GM23338 (cell line): ENCODE measurements around the gene MTERF4. TPM values are rescaled to one million over a fixed set of nuclear protein-coding genes. Genes with fewer than 3 reads are reported as not detected.

Experiments
- ATAC-seq: fragments of 200-7000 bp; cut with Tn5 transposase; 3 replicates; pipeline ENCODE4 v1.9.1; 2020
- DNase-seq: peaks from one replicate; pipeline ENCODE4 v3.0.0-alpha.2; 2015; ENCODE audit warnings: low spot score
- H2AFZ ChIP-seq: fragments of 200-600 bp; sonication (generic); 2 replicates; pipeline ENCODE4 v1.8.0; 2016; ENCODE audit warnings: antibody characterized with exemption, mild to moderate bottlenecking, moderate library complexity
- H3F3A ChIP-seq: fragments of 200-600 bp; sonication (generic); replicated peaks from 2 replicates; pipeline ENCODE4 v1.8.0; 2017; ENCODE audit warnings: antibody characterized with exemption, mixed run types, low read depth
- H3K27ac ChIP-seq: fragments of 200-600 bp; sonication (generic); 2 replicates; pipeline ENCODE4 v1.6.1; 2016; ENCODE audit warnings: low read depth
- H3K27me3 ChIP-seq: fragments of 200-600 bp; sonication (generic); 2 replicates; pipeline ENCODE4 v1.8.0; 2016; ENCODE audit warnings: mild to moderate bottlenecking, mixed run types, moderate library complexity; ENCODE audit not compliant: insufficient read depth
- H3K36me3 ChIP-seq: fragments of 200-600 bp; sonication (generic); 2 replicates; pipeline ENCODE4 v1.8.0; 2016; ENCODE audit warnings: mild to moderate bottlenecking; ENCODE audit not compliant: insufficient read depth
- H3K4me1 ChIP-seq: fragments of 200-600 bp; sonication (generic); 2 replicates; pipeline ENCODE4 v1.8.0; 2016; ENCODE audit warnings: mild to moderate bottlenecking, moderate library complexity; ENCODE audit not compliant: insufficient read depth
- H3K4me2 ChIP-seq: fragments of 200-600 bp; sonication (generic); 2 replicates; pipeline ENCODE4 v1.7.1; 2017; ENCODE audit warnings: mixed run types
- H3K4me3 ChIP-seq: fragments of 200-600 bp; sonication (generic); 2 replicates; pipeline ENCODE4 v1.6.1; 2016; ENCODE audit warnings: mixed run types
- H3K79me2 ChIP-seq: fragments of 200-600 bp; sonication (generic); replicated peaks from 2 replicates; pipeline ENCODE4 v1.8.0; 2017; ENCODE audit warnings: mild to moderate bottlenecking; ENCODE audit not compliant: insufficient read depth
- H3K9me2 ChIP-seq: fragments of 200-600 bp; sonication (generic); 2 replicates; pipeline ENCODE4 v1.8.0; 2017; ENCODE audit not compliant: insufficient read depth
- H4K20me1 ChIP-seq: fragments of 200-600 bp; sonication (generic); replicated peaks from 2 replicates; pipeline ENCODE4 v1.8.0; 2017; ENCODE audit warnings: mild to moderate bottlenecking; ENCODE audit not compliant: insufficient read depth
- H3K27ac Mint-ChIP-seq: 2 replicates; pipeline ENCODE4 v1.8.0; 2020; ENCODE audit warnings: inconsistent platforms, mild to moderate bottlenecking, moderate library complexity, mixed read lengths
- H3K27me3 Mint-ChIP-seq: 3 replicates; pipeline ENCODE4 v1.8.0; 2022; ENCODE audit warnings: low read depth, mild to moderate bottlenecking, moderate library complexity, mixed read lengths, inconsistent platforms; ENCODE audit not compliant: insufficient read depth, poor library complexity
- H3K36me3 Mint-ChIP-seq: 3 replicates; pipeline ENCODE4 v1.8.0; 2021; ENCODE audit warnings: low read depth, mild to moderate bottlenecking, inconsistent platforms, moderate library complexity, mixed read lengths
- H3K4me1 Mint-ChIP-seq: 3 replicates; pipeline ENCODE4 v1.8.0; 2020; ENCODE audit warnings: mild to moderate bottlenecking, inconsistent platforms, mixed read lengths
- H3K4me3 Mint-ChIP-seq: 3 replicates; pipeline ENCODE4 v1.8.0; 2021; ENCODE audit warnings: moderate library complexity, mild to moderate bottlenecking, inconsistent platforms, mixed read lengths
- H3K9me3 Mint-ChIP-seq: 3 replicates; pipeline ENCODE4 v1.8.0; 2020; ENCODE audit warnings: moderate library complexity, mild to moderate bottlenecking, inconsistent platforms, mixed read lengths
- CREB1 ChIP-seq: fragments of 250-450 bp; sonication (Bioruptor Pico); IDR thresholded peaks from 2 replicates; pipeline ENCODE4 v1.5.0; 2020; ENCODE audit warnings: low read depth, mild to moderate bottlenecking, moderate library complexity
- EZH2 ChIP-seq: fragments of 200-600 bp; sonication (generic); IDR thresholded peaks from one replicate; pipeline ENCODE4 v1.8.0; 2017; ENCODE audit warnings: antibody characterized with exemption, mild to moderate bottlenecking, low read depth; ENCODE audit not compliant: unreplicated experiment
- EZH2phosphoT487 ChIP-seq: fragments of 200-600 bp; sonication (generic); IDR thresholded peaks from one replicate; pipeline ENCODE4 v1.8.1; 2018; ENCODE audit warnings: antibody characterized with exemption; ENCODE audit not compliant: unreplicated experiment
- JUNB ChIP-seq: IDR thresholded peaks from one replicate; pipeline ENCODE4 v1.6.1; 2016; ENCODE audit warnings: antibody characterized with exemption; ENCODE audit not compliant: unreplicated experiment
- NANOG ChIP-seq: IDR thresholded peaks from 2 replicates; pipeline ENCODE4 v1.6.1; 2016; ENCODE audit warnings: antibody characterized with exemption, borderline replicate concordance
- POLR2AphosphoS5 ChIP-seq: IDR thresholded peaks from 2 replicates; pipeline ENCODE4 v1.6.1; 2016; ENCODE audit warnings: antibody characterized with exemption, low read depth
- STAT1 ChIP-seq: IDR thresholded peaks from one replicate; pipeline ENCODE4 v1.6.1; 2016; ENCODE audit warnings: antibody characterized with exemption; ENCODE audit not compliant: unreplicated experiment
- ZNF114 ChIP-seq: fragments of 250-450 bp; sonication (Bioruptor Pico); IDR thresholded peaks from 2 replicates; pipeline ENCODE4 v1.5.0; 2020; ENCODE audit warnings: mild to moderate bottlenecking, moderate library complexity
- ZNF331 ChIP-seq: fragments of 250-450 bp; sonication (Bioruptor Pico); IDR thresholded peaks from 2 replicates; pipeline ENCODE4 v1.5.0; 2020; ENCODE audit warnings: low read depth, mild to moderate bottlenecking, moderate library complexity
- polyA plus RNA-seq: library from polyadenylated mRNA; unstranded; fragments of >200 nt; fragmentation: Nextera tagmentation; extraction: Ambion mirVana; gene quantifications from 2 replicates; pipeline ENCODE4 v1.2.1, GENCODE V29; 2016
- total RNA-seq: library from RNA; depleted of rRNA; stranded (reverse); fragments of >200 nt; shearing (Covaris generic); gene quantifications from 2 replicates; pipeline ENCODE4 v1.2.3, GENCODE V29; 2014
- TF ChIP-seq, protein P1 (sequence below), 2 experiments: fragments of 200-600 bp in 1 of 2; sonication (generic) in 1 of 2; conservative IDR thresholded peaks; 2 replicates each; pipeline versions ENCODE4 v1.5.1 to v1.6.1; 2016 to 2017; ENCODE audit warnings: antibody characterized with exemption in 2 of 2, low read depth in 2 of 2, mild to moderate bottlenecking in 2 of 2, moderate library complexity in 1 of 2
- TF ChIP-seq, protein P2 (sequence below): IDR thresholded peaks from one replicate; pipeline ENCODE4 v1.6.1; 2018; ENCODE audit warnings: antibody characterized with exemption; ENCODE audit not compliant: unreplicated experiment
- TF ChIP-seq, protein P3 (sequence below): IDR thresholded peaks from 2 replicates; pipeline ENCODE4 v1.6.1; 2016; ENCODE audit warnings: antibody characterized with exemption
- TF ChIP-seq, protein P4 (sequence below): fragments of 250-450 bp; sonication (Bioruptor Pico); IDR thresholded peaks from 2 replicates; pipeline ENCODE4 v1.5.0; 2020; ENCODE audit warnings: mild to moderate bottlenecking, moderate library complexity

MTERF4 gene
- total and polyA plus RNA-seq, 2 experiments from 2014 or later, result 15.3 to 63.6 TPM

DNA sequence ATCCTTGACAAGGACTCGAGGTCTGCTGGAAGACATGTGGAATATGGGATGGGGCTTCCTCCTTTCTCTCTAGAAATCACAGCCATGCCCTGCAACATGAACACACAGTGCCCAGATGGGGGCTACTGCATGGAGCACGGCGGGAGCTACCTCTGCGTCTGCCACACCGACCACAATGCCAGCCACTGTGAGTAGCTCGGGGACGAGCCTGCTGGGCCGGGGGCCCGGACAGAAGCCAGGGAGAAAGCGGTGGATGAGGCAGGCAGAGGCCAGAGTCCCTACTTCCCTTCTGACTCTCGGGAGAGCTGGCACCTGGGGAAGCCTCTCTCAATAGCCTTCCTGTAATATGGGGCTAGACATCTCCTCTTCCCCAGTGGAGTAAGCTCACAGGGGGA, 53.1 kb downstream of the MTERF4 start:
- Histone ChIP-seq H3K79me2 (no peaks in the 10 kb centered on the region), H3K27ac (no peak overlapping the region), H2AFZ (no peak overlapping the region), H4K20me1 (no peaks in the 10 kb centered on the region), H3K27me3 (no peaks in the 10 kb centered on the region), H3K4me2 (no peak overlapping the region), H3K9me2 (peaks cover 4% of the 10 kb centered on the region; the same call in 1 of the 2 replicates), H3K4me1 (no peaks in the 10 kb centered on the region), H3K36me3 (no peaks in the 10 kb centered on the region), H3F3A (no peaks in the 10 kb centered on the region), H3K4me3 (no peak overlapping the region)
- TF ChIP-seq POLR2AphosphoS5 (no peak), ZNF114 (CRISPR knock-in tag) (no peak), STAT1 (no peak), NANOG (no peak), EZH2 (no peak), JUNB (no peak), CREB1 (CRISPR knock-in tag) (no peak), ZNF331 (CRISPR knock-in tag) (no peak), EZH2phosphoT487 (no peak)
- TF ChIP-seq, protein P1, sequence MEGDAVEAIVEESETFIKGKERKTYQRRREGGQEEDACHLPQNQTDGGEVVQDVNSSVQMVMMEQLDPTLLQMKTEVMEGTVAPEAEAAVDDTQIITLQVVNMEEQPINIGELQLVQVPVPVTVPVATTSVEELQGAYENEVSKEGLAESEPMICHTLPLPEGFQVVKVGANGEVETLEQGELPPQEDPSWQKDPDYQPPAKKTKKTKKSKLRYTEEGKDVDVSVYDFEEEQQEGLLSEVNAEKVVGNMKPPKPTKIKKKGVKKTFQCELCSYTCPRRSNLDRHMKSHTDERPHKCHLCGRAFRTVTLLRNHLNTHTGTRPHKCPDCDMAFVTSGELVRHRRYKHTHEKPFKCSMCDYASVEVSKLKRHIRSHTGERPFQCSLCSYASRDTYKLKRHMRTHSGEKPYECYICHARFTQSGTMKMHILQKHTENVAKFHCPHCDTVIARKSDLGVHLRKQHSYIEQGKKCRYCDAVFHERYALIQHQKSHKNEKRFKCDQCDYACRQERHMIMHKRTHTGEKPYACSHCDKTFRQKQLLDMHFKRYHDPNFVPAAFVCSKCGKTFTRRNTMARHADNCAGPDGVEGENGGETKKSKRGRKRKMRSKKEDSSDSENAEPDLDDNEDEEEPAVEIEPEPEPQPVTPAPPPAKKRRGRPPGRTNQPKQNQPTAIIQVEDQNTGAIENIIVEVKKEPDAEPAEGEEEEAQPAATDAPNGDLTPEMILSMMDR (conservative IDR thresholded peaks at IDR 0.05; ENCODE audit: low read depth in 2 of 2), result no peak
- TF ChIP-seq, protein P2, sequence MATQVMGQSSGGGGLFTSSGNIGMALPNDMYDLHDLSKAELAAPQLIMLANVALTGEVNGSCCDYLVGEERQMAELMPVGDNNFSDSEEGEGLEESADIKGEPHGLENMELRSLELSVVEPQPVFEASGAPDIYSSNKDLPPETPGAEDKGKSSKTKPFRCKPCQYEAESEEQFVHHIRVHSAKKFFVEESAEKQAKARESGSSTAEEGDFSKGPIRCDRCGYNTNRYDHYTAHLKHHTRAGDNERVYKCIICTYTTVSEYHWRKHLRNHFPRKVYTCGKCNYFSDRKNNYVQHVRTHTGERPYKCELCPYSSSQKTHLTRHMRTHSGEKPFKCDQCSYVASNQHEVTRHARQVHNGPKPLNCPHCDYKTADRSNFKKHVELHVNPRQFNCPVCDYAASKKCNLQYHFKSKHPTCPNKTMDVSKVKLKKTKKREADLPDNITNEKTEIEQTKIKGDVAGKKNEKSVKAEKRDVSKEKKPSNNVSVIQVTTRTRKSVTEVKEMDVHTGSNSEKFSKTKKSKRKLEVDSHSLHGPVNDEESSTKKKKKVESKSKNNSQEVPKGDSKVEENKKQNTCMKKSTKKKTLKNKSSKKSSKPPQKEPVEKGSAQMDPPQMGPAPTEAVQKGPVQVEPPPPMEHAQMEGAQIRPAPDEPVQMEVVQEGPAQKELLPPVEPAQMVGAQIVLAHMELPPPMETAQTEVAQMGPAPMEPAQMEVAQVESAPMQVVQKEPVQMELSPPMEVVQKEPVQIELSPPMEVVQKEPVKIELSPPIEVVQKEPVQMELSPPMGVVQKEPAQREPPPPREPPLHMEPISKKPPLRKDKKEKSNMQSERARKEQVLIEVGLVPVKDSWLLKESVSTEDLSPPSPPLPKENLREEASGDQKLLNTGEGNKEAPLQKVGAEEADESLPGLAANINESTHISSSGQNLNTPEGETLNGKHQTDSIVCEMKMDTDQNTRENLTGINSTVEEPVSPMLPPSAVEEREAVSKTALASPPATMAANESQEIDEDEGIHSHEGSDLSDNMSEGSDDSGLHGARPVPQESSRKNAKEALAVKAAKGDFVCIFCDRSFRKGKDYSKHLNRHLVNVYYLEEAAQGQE, result no peak
- TF ChIP-seq, protein P3, sequence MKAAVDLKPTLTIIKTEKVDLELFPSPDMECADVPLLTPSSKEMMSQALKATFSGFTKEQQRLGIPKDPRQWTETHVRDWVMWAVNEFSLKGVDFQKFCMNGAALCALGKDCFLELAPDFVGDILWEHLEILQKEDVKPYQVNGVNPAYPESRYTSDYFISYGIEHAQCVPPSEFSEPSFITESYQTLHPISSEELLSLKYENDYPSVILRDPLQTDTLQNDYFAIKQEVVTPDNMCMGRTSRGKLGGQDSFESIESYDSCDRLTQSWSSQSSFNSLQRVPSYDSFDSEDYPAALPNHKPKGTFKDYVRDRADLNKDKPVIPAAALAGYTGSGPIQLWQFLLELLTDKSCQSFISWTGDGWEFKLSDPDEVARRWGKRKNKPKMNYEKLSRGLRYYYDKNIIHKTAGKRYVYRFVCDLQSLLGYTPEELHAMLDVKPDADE, result no peak
- TF ChIP-seq, protein P4, sequence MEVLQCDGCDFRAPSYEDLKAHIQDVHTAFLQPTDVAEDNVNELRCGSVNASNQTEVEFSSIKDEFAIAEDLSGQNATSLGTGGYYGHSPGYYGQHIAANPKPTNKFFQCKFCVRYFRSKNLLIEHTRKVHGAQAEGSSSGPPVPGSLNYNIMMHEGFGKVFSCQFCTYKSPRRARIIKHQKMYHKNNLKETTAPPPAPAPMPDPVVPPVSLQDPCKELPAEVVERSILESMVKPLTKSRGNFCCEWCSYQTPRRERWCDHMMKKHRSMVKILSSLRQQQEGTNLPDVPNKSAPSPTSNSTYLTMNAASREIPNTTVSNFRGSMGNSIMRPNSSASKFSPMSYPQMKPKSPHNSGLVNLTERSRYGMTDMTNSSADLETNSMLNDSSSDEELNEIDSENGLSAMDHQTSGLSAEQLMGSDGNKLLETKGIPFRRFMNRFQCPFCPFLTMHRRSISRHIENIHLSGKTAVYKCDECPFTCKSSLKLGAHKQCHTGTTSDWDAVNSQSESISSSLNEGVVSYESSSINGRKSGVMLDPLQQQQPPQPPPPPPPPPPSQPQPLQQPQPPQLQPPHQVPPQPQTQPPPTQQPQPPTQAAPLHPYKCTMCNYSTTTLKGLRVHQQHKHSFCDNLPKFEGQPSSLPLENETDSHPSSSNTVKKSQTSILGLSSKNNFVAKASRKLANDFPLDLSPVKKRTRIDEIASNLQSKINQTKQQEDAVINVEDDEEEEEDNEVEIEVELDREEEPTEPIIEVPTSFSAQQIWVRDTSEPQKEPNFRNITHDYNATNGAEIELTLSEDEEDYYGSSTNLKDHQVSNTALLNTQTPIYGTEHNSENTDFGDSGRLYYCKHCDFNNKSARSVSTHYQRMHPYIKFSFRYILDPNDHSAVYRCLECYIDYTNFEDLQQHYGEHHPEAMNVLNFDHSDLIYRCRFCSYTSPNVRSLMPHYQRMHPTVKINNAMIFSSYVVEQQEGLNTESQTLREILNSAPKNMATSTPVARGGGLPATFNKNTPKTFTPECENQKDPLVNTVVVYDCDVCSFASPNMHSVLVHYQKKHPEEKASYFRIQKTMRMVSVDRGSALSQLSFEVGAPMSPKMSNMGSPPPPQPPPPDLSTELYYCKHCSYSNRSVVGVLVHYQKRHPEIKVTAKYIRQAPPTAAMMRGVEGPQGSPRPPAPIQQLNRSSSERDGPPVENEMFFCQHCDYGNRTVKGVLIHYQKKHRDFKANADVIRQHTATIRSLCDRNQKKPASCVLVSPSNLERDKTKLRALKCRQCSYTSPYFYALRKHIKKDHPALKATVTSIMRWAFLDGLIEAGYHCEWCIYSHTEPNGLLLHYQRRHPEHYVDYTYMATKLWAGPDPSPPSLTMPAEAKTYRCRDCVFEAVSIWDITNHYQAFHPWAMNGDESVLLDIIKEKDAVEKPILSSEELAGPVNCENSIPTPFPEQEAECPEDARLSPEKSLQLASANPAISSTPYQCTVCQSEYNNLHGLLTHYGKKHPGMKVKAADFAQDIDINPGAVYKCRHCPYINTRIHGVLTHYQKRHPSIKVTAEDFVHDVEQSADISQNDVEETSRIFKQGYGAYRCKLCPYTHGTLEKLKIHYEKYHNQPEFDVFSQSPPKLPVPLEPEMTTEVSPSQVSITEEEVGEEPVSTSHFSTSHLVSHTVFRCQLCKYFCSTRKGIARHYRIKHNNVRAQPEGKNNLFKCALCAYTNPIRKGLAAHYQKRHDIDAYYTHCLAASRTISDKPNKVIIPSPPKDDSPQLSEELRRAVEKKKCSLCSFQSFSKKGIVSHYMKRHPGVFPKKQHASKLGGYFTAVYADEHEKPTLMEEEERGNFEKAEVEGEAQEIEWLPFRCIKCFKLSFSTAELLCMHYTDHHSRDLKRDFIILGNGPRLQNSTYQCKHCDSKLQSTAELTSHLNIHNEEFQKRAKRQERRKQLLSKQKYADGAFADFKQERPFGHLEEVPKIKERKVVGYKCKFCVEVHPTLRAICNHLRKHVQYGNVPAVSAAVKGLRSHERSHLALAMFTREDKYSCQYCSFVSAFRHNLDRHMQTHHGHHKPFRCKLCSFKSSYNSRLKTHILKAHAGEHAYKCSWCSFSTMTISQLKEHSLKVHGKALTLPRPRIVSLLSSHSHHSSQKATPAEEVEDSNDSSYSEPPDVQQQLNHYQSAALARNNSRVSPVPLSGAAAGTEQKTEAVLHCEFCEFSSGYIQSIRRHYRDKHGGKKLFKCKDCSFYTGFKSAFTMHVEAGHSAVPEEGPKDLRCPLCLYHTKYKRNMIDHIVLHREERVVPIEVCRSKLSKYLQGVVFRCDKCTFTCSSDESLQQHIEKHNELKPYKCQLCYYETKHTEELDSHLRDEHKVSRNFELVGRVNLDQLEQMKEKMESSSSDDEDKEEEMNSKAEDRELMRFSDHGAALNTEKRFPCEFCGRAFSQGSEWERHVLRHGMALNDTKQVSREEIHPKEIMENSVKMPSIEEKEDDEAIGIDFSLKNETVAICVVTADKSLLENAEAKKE (CRISPR knock-in tag), result no peak
- peaks cover 4% of the 10 kb centered on the region; the same call in 1 of the 3 replicates for H3K9me3 Mint-ChIP-seq
- H3K4me3 Mint-ChIP-seq, result no peak overlapping the region
- no peaks in the 10 kb centered on the region; the same call in 2 of the 3 replicates for H3K4me1 Mint-ChIP-seq
- DNase-seq, result no peak
- no peak overlapping the region for H3K27ac Mint-ChIP-seq
- no peaks in the 10 kb centered on the region for H3K36me3 Mint-ChIP-seq
- H3K27me3 Mint-ChIP-seq, result no peaks in the 10 kb centered on the region
- ATAC-seq, result no peak
